K562 (cell line): ENCODE measurements around the gene ZNF780B. TPM values are rescaled to one million over a fixed set of nuclear protein-coding genes. Genes with fewer than 3 reads are reported as not detected.

Experiments used
- ARID1B ChIP-seq: fragments of 450-650 bp; IDR thresholded peaks from 2 replicates; pipeline ENCODE4 v1.6.1; 2016; ENCODE audit warnings: antibody characterized with exemption, mild to moderate bottlenecking, inconsistent platforms
- CREB1 ChIP-seq, 2 experiments: sonication (generic) in 1 of 2; formaldehyde crosslinking in 1 of 2; IDR thresholded peaks; 2 replicates each; pipeline versions ENCODE4 v1.6.1 to v1.8.0; 2012 to 2022; ENCODE audit warnings: inconsistent platforms in 1 of 2, mild to moderate bottlenecking in 1 of 2, missing genetic modification reagents in 1 of 2, moderate library complexity in 1 of 2
- CREM ChIP-seq: IDR thresholded peaks from 2 replicates; pipeline ENCODE4 v1.6.1; 2014; ENCODE audit warnings: antibody characterized with exemption, low read depth
- EGR1 ChIP-seq: fragments of 450-650 bp; conservative IDR thresholded peaks from 2 replicates; pipeline ENCODE4 v1.6.1; 2017; ENCODE audit warnings: mild to moderate bottlenecking
- GATAD2B ChIP-seq: fragments of 450-650 bp; IDR thresholded peaks from 2 replicates; pipeline ENCODE4 v1.6.1; 2017; ENCODE audit warnings: mild to moderate bottlenecking, borderline replicate concordance
- HNRNPLL ChIP-seq: fragments of 200-400 bp; formaldehyde crosslinking; IDR thresholded peaks from 2 replicates; pipeline ENCODE4 v1.6.1; 2017; ENCODE audit warnings: low read length, low read depth, mild to moderate bottlenecking; ENCODE audit not compliant: poor library complexity, severe bottlenecking
- MCM2 ChIP-seq: fragments of 450-650 bp; IDR thresholded peaks from 2 replicates; pipeline ENCODE4 v1.6.1; 2017; ENCODE audit warnings: low read depth, mild to moderate bottlenecking
- PCBP2 ChIP-seq: fragments of 200-400 bp; formaldehyde crosslinking; IDR thresholded peaks from 2 replicates; pipeline ENCODE4 v1.6.1; 2018; ENCODE audit warnings: low read length, low read depth, mild to moderate bottlenecking, moderate library complexity; ENCODE audit not compliant: poor library complexity, severe bottlenecking
- RCOR1 ChIP-seq, 2 experiments: IDR thresholded peaks; 2 replicates each; pipeline ENCODE4 v1.6.1; 2012; ENCODE audit warnings: low read depth in 2 of 2, low read length in 2 of 2, borderline replicate concordance in 1 of 2, improper control_type of control experiment in 1 of 2
- ZNF253 ChIP-seq: fragments of 250-450 bp; sonication (Bioruptor Pico); conservative IDR thresholded peaks from 2 replicates; pipeline ENCODE4 v1.6.1; 2021; ENCODE audit warnings: mild to moderate bottlenecking
- ZNF79 ChIP-seq: fragments of 250-450 bp; sonication (Bioruptor Pico); IDR thresholded peaks from 2 replicates; pipeline ENCODE4 v1.4.0; 2020; ENCODE audit warnings: low read depth, mild to moderate bottlenecking, moderate library complexity
- polyA plus RNA-seq, 8 experiments: library from polyadenylated mRNA; depleted of rRNA in 4 of 8; stranded (reverse) in 5 of 8; unstranded in 3 of 8; fragments of >200 nt; fragmentation: Nextera tagmentation in 2 of 8; fragmentation: Illumina TruSeq in 1 of 8; extraction: Ambion mirVana in 2 of 8; extraction: Trizol in 1 of 8; gene quantifications; 2 replicates each; pipeline versions ENCODE4 v1.2.1 to v1.2.3, GENCODE V29; 2011 to 2014; ENCODE audit warnings: inconsistent platforms in 1 of 8, missing spikeins in 1 of 8
- total RNA-seq, 7 experiments: library from RNA; depleted of rRNA in 6 of 7; stranded (reverse); fragments of >200 nt in 6 of 7; fragmentation: Illumina TruSeq in 2 of 7; extraction: Trizol in 2 of 7; gene quantifications; 2 replicates each; pipeline versions ENCODE4 v1.2.1 to v1.2.3, GENCODE V29; 2011 to 2021; ENCODE audit warnings: low replicate concordance in 1 of 7
- TF ChIP-seq, protein P1 (sequence below): fragments of 450-650 bp; IDR thresholded peaks from 2 replicates; pipeline ENCODE4 v1.6.1; 2016; ENCODE audit warnings: borderline replicate concordance
- TF ChIP-seq, protein P2 (sequence below): fragments of 200-600 bp; sonication (generic); IDR thresholded peaks from one replicate; pipeline ENCODE4 v1.6.1; 2012; ENCODE audit warnings: mild to moderate bottlenecking, low read depth, low read length, inconsistent platforms

Gene ZNF780B
- total and polyA plus RNA-seq, 9 of the 15 experiments (the other 6 are each of a cell fraction or from before 2014, with no cell fraction given) = 3.9 to 18.4 (median 8.8) TPM

GRCh38 chr19:39996218-39996810, 59.7 kb downstream of the ZNF780B start (continued):
- TF ChIP-seq, protein P1, sequence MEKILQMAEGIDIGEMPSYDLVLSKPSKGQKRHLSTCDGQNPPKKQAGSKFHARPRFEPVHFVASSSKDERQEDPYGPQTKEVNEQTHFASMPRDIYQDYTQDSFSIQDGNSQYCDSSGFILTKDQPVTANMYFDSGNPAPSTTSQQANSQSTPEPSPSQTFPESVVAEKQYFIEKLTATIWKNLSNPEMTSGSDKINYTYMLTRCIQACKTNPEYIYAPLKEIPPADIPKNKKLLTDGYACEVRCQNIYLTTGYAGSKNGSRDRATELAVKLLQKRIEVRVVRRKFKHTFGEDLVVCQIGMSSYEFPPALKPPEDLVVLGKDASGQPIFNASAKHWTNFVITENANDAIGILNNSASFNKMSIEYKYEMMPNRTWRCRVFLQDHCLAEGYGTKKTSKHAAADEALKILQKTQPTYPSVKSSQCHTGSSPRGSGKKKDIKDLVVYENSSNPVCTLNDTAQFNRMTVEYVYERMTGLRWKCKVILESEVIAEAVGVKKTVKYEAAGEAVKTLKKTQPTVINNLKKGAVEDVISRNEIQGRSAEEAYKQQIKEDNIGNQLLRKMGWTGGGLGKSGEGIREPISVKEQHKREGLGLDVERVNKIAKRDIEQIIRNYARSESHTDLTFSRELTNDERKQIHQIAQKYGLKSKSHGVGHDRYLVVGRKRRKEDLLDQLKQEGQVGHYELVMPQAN = 0 out of 2 replicates have a peak, but pooled peaks have one; percentile 61
- TF ChIP-seq ARID1B = no peak
- TF ChIP-seq, protein P2, sequence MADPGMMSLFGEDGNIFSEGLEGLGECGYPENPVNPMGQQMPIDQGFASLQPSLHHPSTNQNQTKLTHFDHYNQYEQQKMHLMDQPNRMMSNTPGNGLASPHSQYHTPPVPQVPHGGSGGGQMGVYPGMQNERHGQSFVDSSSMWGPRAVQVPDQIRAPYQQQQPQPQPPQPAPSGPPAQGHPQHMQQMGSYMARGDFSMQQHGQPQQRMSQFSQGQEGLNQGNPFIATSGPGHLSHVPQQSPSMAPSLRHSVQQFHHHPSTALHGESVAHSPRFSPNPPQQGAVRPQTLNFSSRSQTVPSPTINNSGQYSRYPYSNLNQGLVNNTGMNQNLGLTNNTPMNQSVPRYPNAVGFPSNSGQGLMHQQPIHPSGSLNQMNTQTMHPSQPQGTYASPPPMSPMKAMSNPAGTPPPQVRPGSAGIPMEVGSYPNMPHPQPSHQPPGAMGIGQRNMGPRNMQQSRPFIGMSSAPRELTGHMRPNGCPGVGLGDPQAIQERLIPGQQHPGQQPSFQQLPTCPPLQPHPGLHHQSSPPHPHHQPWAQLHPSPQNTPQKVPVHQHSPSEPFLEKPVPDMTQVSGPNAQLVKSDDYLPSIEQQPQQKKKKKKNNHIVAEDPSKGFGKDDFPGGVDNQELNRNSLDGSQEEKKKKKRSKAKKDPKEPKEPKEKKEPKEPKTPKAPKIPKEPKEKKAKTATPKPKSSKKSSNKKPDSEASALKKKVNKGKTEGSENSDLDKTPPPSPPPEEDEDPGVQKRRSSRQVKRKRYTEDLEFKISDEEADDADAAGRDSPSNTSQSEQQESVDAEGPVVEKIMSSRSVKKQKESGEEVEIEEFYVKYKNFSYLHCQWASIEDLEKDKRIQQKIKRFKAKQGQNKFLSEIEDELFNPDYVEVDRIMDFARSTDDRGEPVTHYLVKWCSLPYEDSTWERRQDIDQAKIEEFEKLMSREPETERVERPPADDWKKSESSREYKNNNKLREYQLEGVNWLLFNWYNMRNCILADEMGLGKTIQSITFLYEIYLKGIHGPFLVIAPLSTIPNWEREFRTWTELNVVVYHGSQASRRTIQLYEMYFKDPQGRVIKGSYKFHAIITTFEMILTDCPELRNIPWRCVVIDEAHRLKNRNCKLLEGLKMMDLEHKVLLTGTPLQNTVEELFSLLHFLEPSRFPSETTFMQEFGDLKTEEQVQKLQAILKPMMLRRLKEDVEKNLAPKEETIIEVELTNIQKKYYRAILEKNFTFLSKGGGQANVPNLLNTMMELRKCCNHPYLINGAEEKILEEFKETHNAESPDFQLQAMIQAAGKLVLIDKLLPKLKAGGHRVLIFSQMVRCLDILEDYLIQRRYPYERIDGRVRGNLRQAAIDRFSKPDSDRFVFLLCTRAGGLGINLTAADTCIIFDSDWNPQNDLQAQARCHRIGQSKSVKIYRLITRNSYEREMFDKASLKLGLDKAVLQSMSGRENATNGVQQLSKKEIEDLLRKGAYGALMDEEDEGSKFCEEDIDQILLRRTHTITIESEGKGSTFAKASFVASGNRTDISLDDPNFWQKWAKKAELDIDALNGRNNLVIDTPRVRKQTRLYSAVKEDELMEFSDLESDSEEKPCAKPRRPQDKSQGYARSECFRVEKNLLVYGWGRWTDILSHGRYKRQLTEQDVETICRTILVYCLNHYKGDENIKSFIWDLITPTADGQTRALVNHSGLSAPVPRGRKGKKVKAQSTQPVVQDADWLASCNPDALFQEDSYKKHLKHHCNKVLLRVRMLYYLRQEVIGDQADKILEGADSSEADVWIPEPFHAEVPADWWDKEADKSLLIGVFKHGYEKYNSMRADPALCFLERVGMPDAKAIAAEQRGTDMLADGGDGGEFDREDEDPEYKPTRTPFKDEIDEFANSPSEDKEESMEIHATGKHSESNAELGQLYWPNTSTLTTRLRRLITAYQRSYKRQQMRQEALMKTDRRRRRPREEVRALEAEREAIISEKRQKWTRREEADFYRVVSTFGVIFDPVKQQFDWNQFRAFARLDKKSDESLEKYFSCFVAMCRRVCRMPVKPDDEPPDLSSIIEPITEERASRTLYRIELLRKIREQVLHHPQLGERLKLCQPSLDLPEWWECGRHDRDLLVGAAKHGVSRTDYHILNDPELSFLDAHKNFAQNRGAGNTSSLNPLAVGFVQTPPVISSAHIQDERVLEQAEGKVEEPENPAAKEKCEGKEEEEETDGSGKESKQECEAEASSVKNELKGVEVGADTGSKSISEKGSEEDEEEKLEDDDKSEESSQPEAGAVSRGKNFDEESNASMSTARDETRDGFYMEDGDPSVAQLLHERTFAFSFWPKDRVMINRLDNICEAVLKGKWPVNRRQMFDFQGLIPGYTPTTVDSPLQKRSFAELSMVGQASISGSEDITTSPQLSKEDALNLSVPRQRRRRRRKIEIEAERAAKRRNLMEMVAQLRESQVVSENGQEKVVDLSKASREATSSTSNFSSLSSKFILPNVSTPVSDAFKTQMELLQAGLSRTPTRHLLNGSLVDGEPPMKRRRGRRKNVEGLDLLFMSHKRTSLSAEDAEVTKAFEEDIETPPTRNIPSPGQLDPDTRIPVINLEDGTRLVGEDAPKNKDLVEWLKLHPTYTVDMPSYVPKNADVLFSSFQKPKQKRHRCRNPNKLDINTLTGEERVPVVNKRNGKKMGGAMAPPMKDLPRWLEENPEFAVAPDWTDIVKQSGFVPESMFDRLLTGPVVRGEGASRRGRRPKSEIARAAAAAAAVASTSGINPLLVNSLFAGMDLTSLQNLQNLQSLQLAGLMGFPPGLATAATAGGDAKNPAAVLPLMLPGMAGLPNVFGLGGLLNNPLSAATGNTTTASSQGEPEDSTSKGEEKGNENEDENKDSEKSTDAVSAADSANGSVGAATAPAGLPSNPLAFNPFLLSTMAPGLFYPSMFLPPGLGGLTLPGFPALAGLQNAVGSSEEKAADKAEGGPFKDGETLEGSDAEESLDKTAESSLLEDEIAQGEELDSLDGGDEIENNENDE = no peak
- TF ChIP-seq PCBP2 = no peak
- peak; percentile 6 to 46; a peak in 1 of 4 replicates for TF ChIP-seq RCOR1 (IDR thresholded peaks at IDR 0.05; ENCODE audit: borderline replicate concordance in 1 of 2, low read depth in 2 of 2, low read length in 2 of 2)
- TF ChIP-seq ZNF79 (CRISPR knock-in tag) = no peak
- no peak for TF ChIP-seq MCM2
- TF ChIP-seq GATAD2B = no peak
- peak; percentile 55 for TF ChIP-seq CREB1 (IDR thresholded peaks at IDR 0.05)
- TF ChIP-seq CREB1 (CRISPR knock-in tag; IDR thresholded peaks at IDR 0.05) = no peak; the same call in 1 of the 2 replicates
- no peak for TF ChIP-seq HNRNPLL
- no peak for TF ChIP-seq EGR1
- no peak for TF ChIP-seq ZNF253 (CRISPR knock-in tag)
- TF ChIP-seq CREM = peak; percentile 65; the same call in 1 of the 2 replicates
